GF-D8 (cell line): ENCODE measurements around the gene TEX11.
A peak's percentile ranks its signal among the peaks of the same experiment; 100 is the strongest.
"Not testable (repeated sequence)": the region's sequence is repeated elsewhere in the genome, so short reads cannot be mapped to it uniquely, and the experiment has no call there.

Experiments used
- DNase-seq: peaks from one replicate; lab custom pipeline; 2025; lab: John Stamatoyannopoulos, UW

TEX11 gene

DNA sequence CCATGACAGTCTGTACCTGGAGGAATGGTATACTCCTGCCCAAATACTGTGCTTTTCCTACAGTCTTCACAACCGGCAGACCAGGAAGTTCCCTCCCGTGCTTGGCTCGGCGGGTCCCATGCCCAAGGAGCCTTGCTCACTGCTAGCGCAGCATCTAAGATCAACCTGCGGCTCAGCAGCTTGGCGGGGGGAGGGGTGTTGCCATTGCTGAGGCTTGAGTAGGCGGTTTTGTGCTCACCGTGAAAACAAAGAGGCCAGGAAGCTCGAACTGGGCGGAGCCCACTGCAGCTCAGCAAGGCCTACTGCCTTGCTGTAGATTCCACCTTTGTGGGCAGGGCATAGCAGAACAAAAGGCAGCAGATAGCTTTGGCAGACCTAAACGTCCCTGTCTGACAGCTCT lies 152.7 kb downstream of the TEX11 start:
- DNase-seq = no peak

DNA sequence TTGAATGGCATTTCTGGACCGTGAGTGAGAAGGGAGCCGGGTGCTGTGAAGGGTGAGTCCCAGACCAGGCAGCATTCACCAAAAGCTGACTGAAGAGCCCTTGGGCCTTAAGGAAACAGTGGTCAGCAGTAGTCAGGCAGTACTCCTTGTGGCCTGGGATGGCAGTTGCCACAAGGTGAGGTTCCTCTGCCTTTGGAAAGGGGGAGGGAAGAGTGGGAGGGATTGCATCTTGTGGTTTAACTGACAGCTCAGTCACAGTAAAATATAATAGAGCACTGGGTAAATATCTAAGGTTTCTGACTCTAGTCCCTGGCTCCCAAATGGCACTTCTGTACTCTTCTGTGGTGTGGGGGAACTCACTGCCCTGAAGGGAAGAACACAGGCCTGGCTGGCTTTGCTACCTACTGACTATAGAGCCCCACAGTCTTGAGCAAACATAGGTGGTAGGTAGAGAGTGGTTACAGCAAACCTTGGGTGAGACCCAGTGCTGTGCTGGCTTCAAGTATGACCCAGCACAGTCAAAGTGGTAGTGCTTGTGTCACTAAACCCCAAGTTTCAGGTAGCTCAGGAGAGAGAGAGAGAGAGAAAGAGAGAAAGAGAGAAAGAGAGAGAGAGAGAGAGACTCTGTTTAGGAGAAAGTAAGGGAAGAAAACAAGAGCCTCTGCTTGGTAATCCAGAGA lies 154.2 kb downstream of the TEX11 start:
- no peak for DNase-seq

DNA sequence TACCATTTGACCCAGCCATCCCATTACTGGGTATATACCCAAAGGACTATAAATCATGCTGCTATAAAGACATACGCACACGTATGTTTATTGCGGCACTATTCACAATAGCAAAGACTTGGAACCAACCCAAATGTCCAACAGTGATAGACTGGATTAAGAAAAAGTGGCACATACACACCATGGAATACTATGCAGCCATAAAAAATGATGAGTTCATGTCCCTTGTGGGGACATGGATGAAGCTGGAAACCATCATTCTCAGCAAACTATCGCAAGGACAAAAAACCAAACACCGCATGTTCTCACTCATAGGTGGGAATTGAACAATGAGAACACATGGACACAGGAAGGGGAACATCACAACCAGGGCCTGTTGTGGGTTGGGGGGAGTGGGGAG lies 174.7 kb downstream of the TEX11 start:
- DNase-seq = not testable (repeated sequence)

GRCh38 chrX:70727961-70728360 lies 180.6 kb downstream of the TEX11 start:
- not testable (repeated sequence) for DNase-seq

GRCh38 chrX:70720721-70721120 lies 187.8 kb downstream of the TEX11 start:
- DNase-seq = no peak

GRCh38 chrX:70711336-70711735 lies 197.2 kb downstream of the TEX11 start:
- not testable (repeated sequence) for DNase-seq

DNA sequence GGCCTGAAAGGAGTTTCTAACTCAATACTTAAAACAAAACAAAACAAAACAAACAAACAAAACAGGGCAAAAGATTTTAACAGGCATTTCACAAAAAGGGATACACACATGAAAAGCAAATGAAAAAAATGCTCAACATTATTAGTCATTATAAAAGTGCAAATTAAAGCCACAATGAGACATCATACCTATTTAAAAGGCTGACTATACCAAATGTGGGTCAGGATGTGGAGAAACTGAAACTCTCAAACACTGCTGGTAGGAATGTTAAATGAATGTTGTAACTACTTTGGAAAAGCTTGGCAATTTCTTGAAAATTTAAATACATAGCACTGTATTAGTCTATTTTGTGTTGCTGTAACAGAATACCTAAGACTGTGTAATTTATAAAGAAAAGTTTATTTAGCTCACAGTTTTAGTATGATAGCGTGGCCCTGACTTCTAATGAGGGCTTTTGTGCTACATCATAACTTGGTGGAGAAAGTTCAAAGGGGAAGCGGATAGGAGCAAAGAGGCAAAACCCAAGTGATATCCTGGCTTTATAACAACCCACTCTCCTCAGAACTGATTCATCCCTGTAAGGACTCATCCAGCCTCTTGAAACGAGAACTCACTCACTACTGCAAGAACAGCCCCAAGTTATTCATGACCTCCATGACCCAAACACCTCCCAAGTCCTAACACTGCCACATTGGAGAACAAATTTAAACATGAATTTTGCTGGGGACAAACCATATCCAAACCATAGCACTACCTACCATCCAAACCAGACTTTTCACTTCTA lies 214.0 kb downstream of the TEX11 start:
- DNase-seq = no peak

DNA sequence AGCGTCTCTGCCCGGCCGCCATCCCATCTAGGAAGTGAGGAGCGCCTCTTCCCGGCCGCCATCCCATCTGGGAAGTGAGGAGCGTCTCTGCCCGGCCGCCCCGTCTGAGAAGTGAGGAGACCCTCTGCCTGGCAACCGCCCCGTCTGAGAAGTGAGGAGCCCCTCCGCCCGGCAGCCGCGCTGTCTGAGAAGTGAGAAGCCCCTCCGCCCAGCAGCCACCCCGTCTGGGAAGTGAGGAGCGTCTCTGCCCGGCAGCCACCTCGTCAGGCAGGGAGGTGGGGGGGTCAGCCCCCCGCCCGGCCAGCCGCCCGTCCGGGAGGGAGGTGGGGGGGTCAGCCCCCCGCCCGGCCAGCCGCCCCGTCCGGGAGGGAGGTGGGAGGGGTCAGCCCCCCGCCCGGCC lies 229.1 kb downstream of the TEX11 start:
- not testable (repeated sequence) for DNase-seq

GRCh38 chrX:70675284-70675683 lies 233.2 kb downstream of the TEX11 start:
- DNase-seq = no peak

- no peak for DNase-seq
Observed at GRCh38 chrX:70672326-70672725, 236.2 kb downstream of the TEX11 start.

DNA sequence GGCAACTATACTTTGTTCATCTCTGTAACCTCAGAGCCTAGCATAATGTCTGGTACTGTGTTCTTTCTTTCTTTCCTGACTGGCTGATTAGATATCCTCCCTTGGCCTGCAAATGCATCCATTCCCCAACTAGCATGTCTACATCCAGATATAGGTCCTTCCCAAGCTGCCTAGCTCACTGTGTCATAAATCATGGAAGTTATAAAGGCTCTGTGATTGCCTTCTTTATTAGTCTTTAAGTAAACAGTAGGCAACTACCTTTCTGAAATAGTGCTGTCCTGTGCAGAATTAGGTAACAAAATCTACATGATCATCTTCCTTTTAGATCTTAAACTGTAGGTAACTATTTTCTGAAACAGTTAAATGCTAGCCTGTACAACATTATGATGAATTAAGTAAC lies 239.4 kb downstream of the TEX11 start:
- DNase-seq = no peak

DNA sequence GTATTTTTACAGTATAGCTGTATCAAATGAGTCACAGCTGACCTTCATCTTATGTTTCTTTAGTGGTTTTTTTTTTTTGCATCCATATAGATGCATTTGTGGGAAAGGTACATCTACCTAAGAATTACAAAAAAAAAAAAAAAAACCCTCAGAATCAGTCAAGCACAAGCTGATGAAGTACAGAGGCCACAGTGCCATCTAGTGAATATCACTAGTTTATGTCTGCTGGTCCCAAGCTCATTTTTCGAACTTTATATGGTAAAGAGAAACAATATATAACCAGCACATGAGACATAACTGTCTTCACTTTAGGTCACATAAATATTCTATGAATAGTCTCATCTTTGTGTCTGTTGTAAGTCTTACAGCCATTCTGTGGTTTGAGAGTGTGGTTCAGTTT lies 243.8 kb downstream of the TEX11 start:
- no peak for DNase-seq

DNA sequence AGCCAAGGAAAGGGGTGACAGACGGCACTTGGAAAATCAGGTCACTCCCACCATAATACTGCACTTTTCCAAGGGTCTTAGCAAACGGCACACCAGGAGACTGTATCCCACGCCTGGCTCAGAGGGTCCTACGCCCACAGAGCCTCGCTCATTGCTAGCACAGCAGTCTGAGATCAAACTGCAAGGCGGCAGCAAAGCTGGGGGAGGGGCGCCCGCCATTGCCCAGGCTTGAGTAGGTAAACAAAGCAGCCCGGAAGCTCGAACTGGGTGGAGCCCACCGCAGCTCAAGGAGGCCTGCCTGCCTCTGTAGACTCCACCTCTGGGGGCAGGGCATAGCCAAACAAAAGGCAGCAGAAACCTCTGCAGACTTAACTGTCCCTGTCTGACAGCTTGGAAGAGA lies 247.4 kb downstream of the TEX11 start:
- DNase-seq = not testable (repeated sequence)

- DNase-seq = not testable (repeated sequence)
Observed at GRCh38 chrX:70657546-70657945, 251.0 kb downstream of the TEX11 start.

DNA sequence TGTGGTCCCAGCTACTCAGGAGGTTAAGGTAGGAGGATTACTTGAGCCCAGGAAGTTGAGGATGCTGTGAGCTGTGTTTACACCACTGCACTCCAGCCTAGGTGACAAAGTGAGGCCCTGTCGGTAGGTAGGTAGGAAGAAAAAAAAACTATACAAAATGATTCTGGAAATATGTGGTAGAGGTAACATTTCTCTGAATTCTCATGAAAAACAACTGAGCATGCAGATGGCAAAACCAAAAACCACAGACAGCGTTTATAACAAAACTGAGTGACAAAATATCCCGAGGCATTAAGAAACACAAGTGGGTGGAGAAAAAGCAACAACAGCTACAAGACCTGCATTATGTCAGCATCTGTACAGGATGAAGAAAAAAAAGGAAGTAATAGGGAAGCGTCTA lies 252.2 kb downstream of the TEX11 start:
- peak; percentile 1 for DNase-seq

- not testable (repeated sequence) for DNase-seq
Observed at GRCh38 chrX:70647910-70648309, 260.6 kb downstream of the TEX11 start.

GRCh38 chrX:70636218-70636617 lies 272.3 kb downstream of the TEX11 start:
- DNase-seq = no peak

DNA sequence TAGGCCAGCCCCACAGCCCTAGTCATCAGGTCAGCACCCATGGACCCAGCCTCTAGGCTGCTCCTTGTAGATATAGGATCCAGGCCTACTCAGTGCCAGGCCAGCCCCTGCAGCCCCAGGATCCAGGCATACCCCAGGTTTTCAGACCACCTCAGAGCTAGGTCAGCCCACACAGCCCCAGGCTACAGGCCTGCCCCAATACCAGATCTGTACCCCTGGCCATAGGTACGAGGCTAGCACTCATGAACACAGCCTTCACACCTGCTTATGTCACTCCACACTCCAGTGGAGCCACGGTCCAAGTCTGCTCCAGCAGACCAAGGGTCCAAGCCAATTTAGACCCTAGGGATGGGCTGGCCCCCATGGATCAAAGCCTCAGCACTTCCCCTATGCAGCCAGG lies 272.8 kb downstream of the TEX11 start:
- DNase-seq = no peak

GRCh38 chrX:70635227-70635626 lies 273.3 kb downstream of the TEX11 start:
- DNase-seq = no peak

DNA sequence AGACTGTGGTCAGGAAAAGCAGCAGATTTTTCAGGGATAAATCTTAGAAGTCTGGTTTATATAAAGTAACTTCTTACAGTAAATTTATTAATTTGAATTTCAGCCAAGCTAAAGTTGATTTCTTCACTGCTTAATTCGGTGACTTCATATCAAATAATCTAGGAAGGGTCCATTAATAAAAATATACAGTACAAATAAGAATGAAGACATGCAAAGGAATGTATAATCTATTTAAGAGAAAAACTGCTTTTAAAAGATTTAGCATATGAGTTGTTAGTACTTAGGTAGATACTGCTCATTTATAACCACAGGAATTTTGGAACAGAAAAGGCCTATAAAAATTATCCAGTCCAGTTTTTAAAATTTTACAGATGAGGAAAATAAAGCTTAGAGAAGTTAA lies 286.8 kb downstream of the TEX11 start:
- no peak for DNase-seq

- no peak for DNase-seq
Observed at GRCh38 chrX:70618467-70618866, 290.0 kb downstream of the TEX11 start.

DNA sequence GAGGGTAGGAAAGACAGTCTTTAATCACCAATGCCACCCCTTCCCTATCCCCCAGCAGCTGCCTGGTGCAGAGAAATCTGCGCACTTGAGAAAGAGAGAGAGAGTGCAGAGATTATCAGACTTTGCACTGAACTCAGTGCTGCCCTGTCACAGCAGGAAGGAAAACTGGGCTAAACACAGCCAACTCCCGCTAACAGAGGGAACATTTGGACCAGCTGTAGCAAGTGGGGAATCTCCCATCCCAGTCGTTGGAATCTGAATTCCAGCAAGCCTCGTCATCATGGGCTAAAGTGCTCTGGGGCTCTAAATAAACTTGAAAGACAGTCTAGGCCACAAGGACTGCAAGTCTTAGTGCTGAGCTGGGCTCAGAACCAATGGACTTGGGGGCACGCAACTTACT lies 295.2 kb downstream of the TEX11 start:
- no peak for DNase-seq

DNA sequence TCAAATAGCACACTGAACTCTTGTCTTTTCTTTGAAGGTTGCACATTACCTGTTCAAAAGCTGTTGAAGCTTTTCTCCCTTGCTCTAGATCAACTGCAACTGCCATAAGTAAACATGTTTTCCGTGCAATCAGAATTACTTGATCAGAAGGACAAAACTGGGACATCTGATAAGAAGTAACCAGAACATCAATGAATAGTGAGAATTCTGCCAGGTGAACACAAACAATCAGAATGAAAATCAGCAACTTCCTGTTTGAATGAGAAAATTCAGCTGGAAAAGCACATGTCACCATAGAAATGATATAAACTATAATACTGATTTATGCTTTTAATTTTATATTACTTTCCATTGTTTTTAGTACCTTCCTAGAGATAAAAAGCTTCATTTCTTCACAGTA lies 303.2 kb downstream of the TEX11 start:
- DNase-seq = no peak

GRCh38 chrX:70592091-70592490 lies 316.4 kb downstream of the TEX11 start:
- DNase-seq = no peak
